HG02852 (cell line): ENCODE measurements around the gene PAFAH1B2.

Experiments used
- ATAC-seq: cut with Tn5 transposase; IDR thresholded peaks from one replicate; pipeline ENCODE4 v1.9.1; 2021; ENCODE audit warnings: mild to moderate bottlenecking, moderate library complexity; ENCODE audit not compliant: unreplicated experiment

PAFAH1B2 gene

DNA sequence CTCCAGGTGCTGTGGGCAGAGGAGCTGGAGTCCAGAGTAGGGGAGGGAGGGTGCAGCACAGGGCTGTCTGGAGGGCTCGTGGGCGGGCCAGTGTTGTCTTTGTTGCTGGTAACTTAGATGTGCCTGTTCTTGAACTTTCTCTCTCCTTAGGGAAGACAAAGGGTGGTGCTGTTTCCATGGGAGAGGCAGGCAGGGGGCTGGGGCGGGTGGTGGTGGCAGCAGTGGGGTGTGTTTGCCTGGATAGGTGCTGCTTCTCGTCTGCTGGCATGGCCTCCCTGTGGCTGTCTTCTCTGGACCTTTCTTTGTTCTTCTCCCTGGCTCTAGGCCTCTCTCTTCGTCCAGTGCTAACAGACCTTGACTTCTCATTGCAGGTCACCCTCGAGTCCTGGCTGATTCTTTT, 42.9 kb downstream of the PAFAH1B2 start:
- no peak for ATAC-seq

GRCh38 chr11:117187428-117187798, 43.3 kb downstream of the PAFAH1B2 start:
- no peak for ATAC-seq

GRCh38 chr11:117187799-117188481, 43.9 kb downstream of the PAFAH1B2 start:
- ATAC-seq: no peak

- no peak for ATAC-seq
Measured at GRCh38 chr11:117188620-117189081, 44.6 kb downstream of the PAFAH1B2 start.

DNA sequence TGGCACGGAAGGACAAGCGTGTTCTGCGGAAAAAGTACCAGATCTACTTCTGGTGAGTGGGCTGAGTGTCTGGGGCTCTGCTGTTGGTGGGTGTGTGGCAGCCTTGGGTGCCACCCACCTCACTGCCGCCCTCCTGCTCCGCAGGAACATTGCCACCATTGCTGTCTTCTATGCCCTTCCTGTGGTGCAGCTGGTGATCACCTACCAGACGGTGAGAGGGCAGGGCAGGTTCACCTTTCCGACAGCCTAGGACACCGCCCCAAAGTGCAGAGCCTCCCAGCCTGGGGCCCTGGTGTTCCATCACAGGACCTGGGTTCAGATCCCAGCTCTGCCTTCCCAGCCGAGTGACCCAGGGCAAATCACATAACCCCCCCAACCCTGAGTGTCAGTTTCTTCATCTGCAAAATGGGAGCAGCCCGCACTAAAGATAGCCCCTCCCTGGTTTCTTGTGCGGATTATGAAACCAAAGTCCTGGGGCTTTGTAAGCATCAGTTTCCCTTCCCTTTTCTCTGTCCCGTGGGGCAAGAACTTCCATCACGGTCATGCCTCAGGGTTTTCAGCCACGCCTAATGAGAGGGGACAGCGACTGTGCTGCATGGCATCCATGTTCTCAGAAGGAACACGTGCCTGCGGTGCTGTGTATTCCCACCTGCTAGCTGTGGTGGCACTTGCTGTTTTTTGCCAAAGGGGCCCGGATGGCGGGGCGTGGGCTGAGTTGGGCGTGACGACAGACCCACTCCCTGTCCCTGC, 45.3 kb downstream of the PAFAH1B2 start:
- peak; percentile 67 for ATAC-seq

- no peak for ATAC-seq
Measured at GRCh38 chr11:117189941-117190544, 46.0 kb downstream of the PAFAH1B2 start.

- ATAC-seq: no peak
Measured at GRCh38 chr11:117191680-117192400, 47.8 kb downstream of the PAFAH1B2 start.

DNA sequence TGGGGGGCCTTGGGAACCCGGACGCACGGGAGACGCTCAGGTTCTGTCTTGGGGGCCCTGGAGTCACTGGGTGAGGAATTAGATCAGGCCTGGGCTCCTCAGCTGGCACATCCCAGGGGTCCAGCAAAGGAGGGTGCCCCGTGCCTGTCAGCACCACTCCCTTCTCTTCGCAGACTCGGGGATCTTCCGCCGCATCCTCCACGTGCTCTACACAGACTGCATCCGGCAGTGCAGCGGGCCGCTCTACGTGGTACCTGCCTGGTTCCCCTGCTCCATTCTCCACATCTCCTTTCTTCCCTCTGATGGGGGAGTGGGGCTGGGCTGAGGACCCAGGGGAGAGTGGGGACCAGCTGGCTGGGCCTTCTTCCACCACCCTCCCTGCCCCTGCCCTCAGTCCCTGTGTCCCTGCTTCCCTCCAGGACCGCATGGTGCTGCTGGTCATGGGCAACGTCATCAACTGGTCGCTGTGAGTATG, 48.4 kb downstream of the PAFAH1B2 start:
- ATAC-seq: no peak

DNA sequence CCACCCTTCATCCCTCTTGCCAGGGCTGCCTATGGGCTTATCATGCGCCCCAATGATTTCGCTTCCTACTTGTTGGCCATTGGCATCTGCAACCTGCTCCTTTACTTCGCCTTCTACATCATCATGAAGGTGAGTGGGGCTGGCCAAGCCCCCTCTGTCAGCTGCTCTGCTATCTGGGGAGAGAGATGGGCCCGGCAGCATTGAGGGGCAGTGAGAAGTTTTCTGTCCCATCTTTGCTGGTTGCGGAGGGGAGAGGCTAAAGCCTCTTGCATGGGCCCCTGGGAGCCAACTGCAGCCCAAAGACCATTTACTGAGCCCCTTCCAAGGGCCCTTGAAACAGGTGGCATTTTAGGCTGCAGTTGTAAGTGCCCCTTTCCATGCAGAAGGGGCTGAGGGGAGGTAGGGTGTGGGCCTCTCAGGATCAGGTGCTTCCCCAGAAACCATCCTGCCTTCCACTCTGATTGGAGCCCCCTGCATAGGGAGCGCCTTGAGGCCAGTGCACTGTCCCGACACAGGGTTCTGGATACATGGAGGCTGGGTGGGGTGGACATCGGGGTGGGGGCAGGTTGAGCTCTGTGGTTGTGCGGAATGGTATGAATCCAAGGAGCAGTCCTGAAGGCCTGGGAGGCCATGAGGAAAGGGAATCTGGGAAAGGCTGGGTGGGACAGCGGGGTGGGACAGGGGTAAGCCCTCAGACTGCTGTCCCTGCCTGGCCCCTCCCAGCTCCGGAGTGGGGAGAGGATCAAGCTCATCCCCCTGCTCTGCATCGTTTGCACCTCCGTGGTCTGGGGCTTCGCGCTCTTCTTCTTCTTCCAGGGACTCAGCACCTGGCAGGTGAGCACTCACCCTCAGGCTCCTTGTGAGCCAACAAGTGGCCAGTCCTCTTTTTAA, 49.3 kb downstream of the PAFAH1B2 start:
- no peak for ATAC-seq

DNA sequence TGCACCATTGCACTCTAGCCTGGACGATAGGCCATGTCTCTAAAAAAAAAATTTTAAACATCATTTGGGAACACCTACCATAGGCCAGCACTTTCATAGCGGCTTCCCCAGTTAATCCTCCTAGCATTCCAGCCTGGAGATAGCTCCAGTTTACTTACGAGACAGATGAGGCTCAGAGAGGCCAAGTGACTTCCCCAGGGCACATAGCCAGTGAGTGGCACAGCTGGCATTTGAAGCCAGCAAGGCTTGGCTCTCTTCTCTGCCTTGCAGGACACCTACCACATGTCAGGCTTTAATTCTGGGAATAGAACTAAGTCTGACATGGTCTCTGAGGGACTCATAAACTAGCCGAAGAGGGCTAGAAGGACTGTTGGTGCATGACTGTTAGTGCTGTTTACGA, 50.2 kb downstream of the PAFAH1B2 start:
- no peak for ATAC-seq

DNA sequence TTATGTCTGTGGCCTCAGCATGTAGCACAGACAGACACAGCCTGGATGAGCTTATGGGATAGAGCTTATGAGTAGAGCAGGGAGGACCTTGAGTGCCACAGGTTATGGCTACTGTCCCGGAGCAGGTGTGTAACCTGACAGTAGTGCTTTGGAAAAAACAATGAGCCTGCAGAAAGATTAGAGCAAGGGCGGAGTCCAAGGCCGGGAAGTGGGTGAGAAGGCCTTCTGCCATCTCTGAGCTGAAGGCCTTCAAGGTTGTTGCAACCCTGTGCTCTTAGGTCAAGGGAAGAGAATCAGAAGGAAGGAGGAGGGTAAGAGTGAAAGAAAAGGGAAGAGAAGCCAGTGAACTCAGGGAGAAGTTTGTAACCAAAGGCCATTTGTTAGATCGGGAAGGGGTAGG, 51.2 kb downstream of the PAFAH1B2 start:
- no peak for ATAC-seq

- no peak for ATAC-seq
Measured at GRCh38 chr11:117195761-117196160, 51.7 kb downstream of the PAFAH1B2 start.

DNA sequence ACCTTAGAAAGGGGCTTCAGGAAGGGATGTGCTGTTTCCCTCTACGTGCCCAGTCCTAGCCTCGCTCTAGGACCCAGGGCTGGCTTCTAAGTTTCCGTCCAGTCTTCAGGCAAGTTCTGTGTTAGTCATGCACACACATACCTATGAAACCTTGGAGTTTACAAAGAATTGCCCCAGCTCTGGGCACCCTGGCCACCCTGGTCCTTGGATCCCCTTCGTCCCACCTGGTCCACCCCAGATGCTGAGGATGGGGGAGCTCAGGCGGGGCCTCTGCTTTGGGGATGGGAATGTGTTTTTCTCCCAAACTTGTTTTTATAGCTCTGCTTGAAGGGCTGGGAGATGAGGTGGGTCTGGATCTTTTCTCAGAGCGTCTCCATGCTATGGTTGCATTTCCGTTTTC, 52.9 kb downstream of the PAFAH1B2 start:
- no peak for ATAC-seq

DNA sequence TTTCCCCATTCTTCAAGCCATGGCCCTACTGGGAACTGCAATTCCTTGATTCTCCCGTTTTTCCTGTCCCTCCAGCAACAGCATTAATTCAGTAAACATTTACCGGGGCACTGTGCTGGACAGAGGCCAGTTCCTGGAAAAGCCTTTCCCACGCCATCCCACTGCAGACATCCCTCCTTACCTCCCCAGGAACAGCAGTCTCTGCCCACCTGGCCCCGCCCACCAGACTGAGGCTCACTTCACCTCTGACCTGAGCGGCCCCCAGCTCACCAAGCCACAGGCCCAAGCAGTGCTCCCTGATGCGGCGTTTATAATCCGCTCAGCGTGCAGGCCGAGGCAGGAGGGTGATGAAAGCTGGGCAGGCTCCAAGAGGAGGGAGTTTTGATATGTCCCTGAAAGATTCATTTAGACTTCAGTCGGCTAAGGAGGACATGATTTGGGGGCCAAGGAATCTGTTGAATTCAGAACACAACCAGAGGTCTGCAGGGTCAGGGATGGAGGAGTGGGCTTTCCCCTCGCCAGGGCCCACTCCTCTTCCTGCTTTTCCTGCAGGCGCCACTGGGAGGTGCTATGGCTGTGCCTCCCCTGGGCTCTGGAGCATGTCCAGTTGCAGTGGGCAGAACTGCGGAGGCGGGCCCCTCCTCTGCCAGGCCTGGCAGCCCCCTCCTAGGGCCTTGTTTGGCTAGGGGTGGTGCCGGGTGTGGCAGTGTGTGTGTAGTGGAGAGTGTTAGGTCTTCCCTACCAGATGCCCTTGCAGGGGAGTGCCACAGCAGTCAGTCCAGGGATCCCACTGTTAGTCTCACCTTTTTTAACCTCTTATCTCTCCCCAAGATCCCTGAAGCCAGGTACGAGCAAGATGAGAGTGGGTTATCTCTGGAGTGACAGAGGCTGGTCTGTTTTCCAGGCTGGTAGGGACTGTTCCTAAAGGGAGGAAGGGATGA, 53.7 kb downstream of the PAFAH1B2 start:
- ATAC-seq: no peak

GRCh38 chr11:117198613-117199012, 54.5 kb downstream of the PAFAH1B2 start:
- no peak for ATAC-seq

DNA sequence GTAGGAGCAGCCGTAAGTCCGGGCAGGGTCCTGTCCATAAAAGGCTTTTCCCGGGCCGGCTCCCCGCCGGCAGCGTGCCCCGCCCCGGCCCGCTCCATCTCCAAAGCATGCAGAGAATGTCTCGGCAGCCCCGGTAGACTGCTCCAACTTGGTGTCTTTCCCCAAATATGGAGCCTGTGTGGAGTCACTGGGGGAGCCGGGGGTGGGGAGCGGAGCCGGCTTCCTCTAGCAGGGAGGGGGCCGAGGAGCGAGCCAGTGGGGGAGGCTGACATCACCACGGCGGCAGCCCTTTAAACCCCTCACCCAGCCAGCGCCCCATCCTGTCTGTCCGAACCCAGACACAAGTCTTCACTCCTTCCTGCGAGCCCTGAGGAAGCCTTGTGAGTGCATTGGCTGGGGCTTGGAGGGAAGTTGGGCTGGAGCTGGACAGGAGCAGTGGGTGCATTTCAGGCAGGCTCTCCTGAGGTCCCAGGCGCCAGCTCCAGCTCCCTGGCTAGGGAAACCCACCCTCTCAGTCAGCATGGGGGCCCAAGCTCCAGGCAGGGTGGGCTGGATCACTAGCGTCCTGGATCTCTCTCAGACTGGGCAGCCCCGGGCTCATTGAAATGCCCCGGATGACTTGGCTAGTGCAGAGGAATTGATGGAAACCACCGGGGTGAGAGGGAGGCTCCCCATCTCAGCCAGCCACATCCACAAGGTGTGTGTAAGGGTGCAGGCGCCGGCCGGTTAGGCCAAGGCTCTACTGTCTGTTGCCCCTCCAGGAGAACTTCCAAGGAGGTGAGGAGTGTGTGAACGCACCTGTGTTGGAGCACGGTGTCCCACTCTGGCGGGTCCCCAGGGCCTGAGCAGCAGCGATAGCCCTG, 55.2 kb downstream of the PAFAH1B2 start, which contains the start of gene TAGLN:
TAGLN (plus strand) TSS at position 318 of the 863 bp plus-strand sequence. CDS start 3,644 bp downstream, outside the sequence.
- ATAC-seq: no peak

- ATAC-seq: no peak
Measured at GRCh38 chr11:117199916-117200812, 56.1 kb downstream of the PAFAH1B2 start.
